Osteoblast (primary cell): ENCODE measurements around the gene SNAPC4. TPM values are rescaled to one million over a fixed set of nuclear protein-coding genes. Genes with fewer than 3 reads are reported as not detected.

Source experiments
- DNase-seq: peaks from one replicate; pipeline ENCODE4 v3.0.0; 2011; ENCODE audit warnings: low spot score, mixed read lengths; ENCODE audit not compliant: insufficient read length; ENCODE audit errors: missing footprints
- H2AFZ ChIP-seq: 2 replicates; pipeline ENCODE4 v1.6.0; 2011; ENCODE audit warnings: mild to moderate bottlenecking, low read length
- H3K27ac ChIP-seq: 2 replicates; pipeline ENCODE4 v1.5.1; 2011; ENCODE audit warnings: mild to moderate bottlenecking, low read depth, low read length, moderate library complexity
- H3K27me3 ChIP-seq: 2 replicates; pipeline ENCODE4 v1.6.0; 2012; ENCODE audit warnings: mild to moderate bottlenecking, control low read depth, inconsistent platforms, low read length, moderate library complexity; ENCODE audit not compliant: insufficient read depth
- H3K36me3 ChIP-seq: 2 replicates; pipeline ENCODE4 v1.5.1; 2011; ENCODE audit warnings: mild to moderate bottlenecking, low read length, control low read depth, moderate library complexity; ENCODE audit not compliant: insufficient read depth
- H3K4me1 ChIP-seq: 2 replicates; pipeline ENCODE4 v1.5.1; 2011; ENCODE audit warnings: mild to moderate bottlenecking, low read length, control low read depth, moderate library complexity; ENCODE audit not compliant: insufficient read depth
- H3K4me2 ChIP-seq: 2 replicates; pipeline ENCODE4 v1.6.0; 2011; ENCODE audit warnings: mild to moderate bottlenecking, low read length; ENCODE audit not compliant: insufficient read depth
- H3K4me3 ChIP-seq: fragments of 200-600 bp; sonication (generic); 3 replicates; pipeline ENCODE4 v1.5.1; 2012; ENCODE audit warnings: mild to moderate bottlenecking, low read length, inconsistent platforms; ENCODE audit not compliant: insufficient read depth
- H3K79me2 ChIP-seq: 2 replicates; pipeline ENCODE4 v1.6.0; 2012; ENCODE audit warnings: mild to moderate bottlenecking, low read length, control low read depth, inconsistent platforms; ENCODE audit not compliant: insufficient read depth
- H3K9me3 ChIP-seq: 2 replicates; pipeline ENCODE4 v1.5.1; 2011; ENCODE audit warnings: low read depth, low read length, control low read depth
- H4K20me1 ChIP-seq: 2 replicates; pipeline ENCODE4 v1.6.0; 2012; ENCODE audit warnings: mild to moderate bottlenecking, low read length, control low read depth; ENCODE audit not compliant: insufficient read depth
- CTCF ChIP-seq: IDR thresholded peaks from 2 replicates; pipeline ENCODE4 v1.5.1; 2011; ENCODE audit warnings: mild to moderate bottlenecking, low read depth, low read length, moderate library complexity; ENCODE audit errors: extremely low read depth
- total RNA-seq: library from RNA; depleted of rRNA; stranded (reverse); fragments of >200 nt; gene quantifications from 2 replicates; pipeline ENCODE4 v1.2.3, GENCODE V29; 2012

Gene SNAPC4
- total RNA-seq, 1 donor = 9.0 TPM

DNA sequence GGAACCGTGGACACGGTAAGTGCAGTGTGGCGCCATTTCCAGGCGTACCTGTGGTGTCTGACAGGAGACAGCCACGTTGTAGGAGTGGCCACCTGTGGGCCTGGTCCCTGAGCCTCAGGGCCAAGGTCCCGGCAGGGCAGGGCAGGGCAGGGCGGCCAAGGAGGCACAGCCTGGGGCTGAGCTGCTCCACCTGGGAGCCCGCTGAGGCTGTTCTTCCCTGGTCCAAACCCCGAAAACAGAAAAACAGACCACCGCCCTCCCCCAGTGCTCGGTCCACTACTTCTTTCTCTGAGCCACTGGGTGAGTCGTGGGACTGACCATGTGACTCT is 19.1 kb upstream of the SNAPC4 start:
- Histone ChIP-seq H4K20me1 (peaks cover 15% of the 10 kb centered on the region), H3K4me2 (no peak overlapping the region), H3K4me1 (no peaks in the 10 kb centered on the region), H3K36me3 (peaks cover 93% of the 10 kb centered on the region), H3K27me3 (no peaks in the 10 kb centered on the region), H3K4me3 (no peak overlapping the region), H3K9me3 (no peaks in the 10 kb centered on the region), H3K27ac (no peak overlapping the region), H3K79me2 (peaks cover 25% of the 10 kb centered on the region), H2AFZ (no peak overlapping the region)
- DNase-seq = no peak
- no peak for TF ChIP-seq CTCF

DNA sequence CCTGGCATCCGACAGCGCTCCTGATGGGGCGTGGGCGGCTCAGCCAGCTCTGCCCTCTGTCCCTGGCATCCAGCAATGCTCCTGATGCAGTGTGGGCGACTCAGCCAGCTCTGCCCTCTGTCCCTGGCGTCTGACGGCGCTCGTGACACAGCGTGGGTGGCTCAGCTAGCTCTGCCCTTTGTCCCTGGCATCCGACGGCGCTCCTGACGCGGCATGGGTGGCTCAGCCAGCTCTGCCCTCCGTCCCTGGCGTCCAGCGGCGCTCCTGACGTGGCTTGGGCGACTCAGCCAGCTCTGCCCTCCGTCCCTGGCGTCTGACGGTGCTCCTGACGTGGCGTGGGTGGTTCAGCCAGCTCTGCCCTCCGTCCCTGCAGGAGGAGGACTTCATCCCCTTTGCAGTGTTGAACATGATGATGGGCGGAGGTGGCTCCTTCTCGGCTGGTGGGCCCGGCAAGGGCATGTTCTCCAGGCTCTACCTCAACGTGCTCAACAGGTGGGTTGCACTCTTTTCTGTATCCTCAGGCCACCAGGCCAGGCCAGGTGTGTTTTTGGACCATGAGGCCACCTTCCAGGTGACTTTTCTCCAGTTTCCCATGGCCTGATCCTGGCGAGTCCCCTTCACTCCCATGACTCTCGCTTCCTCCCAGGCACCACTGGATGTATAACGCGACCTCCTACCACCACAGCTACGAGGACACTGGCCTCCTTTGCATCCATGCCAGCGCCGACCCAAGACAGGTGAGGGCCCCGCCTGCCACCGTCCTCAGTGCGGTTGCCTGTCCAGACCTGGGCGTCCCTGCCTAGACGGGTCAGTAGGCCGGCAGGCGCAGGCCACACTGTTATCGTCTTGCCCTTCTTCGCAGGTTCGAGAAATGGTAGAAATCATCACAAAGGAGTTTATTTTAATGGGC is 18.5 kb upstream of the SNAPC4 start:
- no peaks in the 10 kb centered on the region for H3K9me3 ChIP-seq
- no peak overlapping the region for H3K4me3 ChIP-seq
- H3K27ac ChIP-seq = no peak overlapping the region
- H3K4me1 ChIP-seq = no peaks in the 10 kb centered on the region
- H2AFZ ChIP-seq = no peak overlapping the region
- no peaks in the 10 kb centered on the region for H3K27me3 ChIP-seq
- no peak overlapping the region for H3K4me2 ChIP-seq
- TF ChIP-seq CTCF = no peak
- H4K20me1 ChIP-seq = peaks cover 21% of the 10 kb centered on the region
- DNase-seq = no peak
- H3K36me3 ChIP-seq = peaks cover 95% of the 10 kb centered on the region
- H3K79me2 ChIP-seq = peaks cover 31% of the 10 kb centered on the region

DNA sequence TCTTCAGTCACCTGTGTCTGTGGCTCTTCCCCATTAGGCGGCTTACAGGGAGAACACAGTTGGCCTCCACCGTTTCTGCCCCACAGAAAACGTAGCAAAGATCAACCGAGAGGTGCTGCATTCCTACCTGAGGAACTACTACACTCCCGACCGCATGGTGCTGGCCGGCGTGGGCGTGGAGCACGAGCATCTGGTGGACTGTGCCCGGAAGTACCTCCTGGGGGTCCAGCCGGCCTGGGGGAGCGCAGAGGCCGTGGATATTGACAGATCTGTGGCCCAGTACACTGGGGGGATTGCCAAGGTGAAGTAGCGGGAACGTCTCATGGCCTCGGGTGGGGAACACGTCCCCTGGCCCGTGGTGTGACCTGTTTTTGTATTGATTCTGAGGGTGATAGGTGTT is 16.9 kb upstream of the SNAPC4 start:
- H3K27ac ChIP-seq = no peak overlapping the region
- H3K36me3 ChIP-seq = peaks cover 89% of the 10 kb centered on the region
- peaks cover 45% of the 10 kb centered on the region for H3K79me2 ChIP-seq
- H4K20me1 ChIP-seq = peaks cover 34% of the 10 kb centered on the region
- H3K4me3 ChIP-seq = no peak overlapping the region
- no peak for DNase-seq
- no peaks in the 10 kb centered on the region for H3K27me3 ChIP-seq
- H3K9me3 ChIP-seq = no peaks in the 10 kb centered on the region
- H3K4me1 ChIP-seq = peaks cover 2% of the 10 kb centered on the region
- H3K4me2 ChIP-seq = no peak overlapping the region
- TF ChIP-seq CTCF = no peak
- no peak overlapping the region for H2AFZ ChIP-seq

DNA sequence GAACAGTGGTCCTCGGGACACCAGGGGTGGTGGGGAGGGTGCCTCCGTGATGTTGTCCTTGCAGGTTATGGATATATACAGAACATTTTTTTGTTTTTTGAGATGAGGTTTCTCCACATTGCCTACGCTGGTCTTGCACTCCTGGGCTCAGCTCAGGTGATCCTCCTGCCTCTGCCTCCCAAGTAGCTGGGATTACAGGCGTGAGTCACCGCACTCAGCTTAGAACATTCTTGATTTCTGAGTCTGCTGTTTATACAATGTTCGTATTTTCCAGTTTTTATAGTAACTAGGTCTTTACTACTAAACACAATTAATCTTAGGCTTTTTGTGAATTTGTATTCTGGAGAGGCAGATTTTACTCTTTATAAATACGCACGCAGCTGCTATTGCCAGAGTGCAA is 16.5 kb upstream of the SNAPC4 start:
- no peak for DNase-seq
- no peak overlapping the region for H3K27ac ChIP-seq
- no peaks in the 10 kb centered on the region for H3K9me3 ChIP-seq
- no peaks in the 10 kb centered on the region for H3K27me3 ChIP-seq
- peaks cover 86% of the 10 kb centered on the region for H3K36me3 ChIP-seq
- no peak for TF ChIP-seq CTCF
- no peak overlapping the region for H3K4me2 ChIP-seq
- peaks cover 39% of the 10 kb centered on the region for H4K20me1 ChIP-seq
- H3K4me3 ChIP-seq = no peak overlapping the region
- H3K79me2 ChIP-seq = peaks cover 50% of the 10 kb centered on the region
- peaks cover 7% of the 10 kb centered on the region for H3K4me1 ChIP-seq
- no peak overlapping the region for H2AFZ ChIP-seq
